Prostate gland (tissue), 2 donors: ENCODE measurements around the gene SMIM12.

Experiments
- CTCF ChIP-seq, 4 experiments: fragments of 200-600 bp in 2 of 4; fragments of 450-650 bp in 2 of 4; sonication (generic) in 2 of 4; IDR thresholded peaks; 1 replicate in 3 of 4; 2 replicates in 1 of 4; pipeline ENCODE4 v1.5.1; 2016 to 2019; ENCODE audit warnings: antibody characterized with exemption in 4 of 4, mild to moderate bottlenecking in 2 of 4, moderate library complexity in 2 of 4
- POLR2A ChIP-seq: fragments of 450-650 bp; IDR thresholded peaks from one replicate; pipeline ENCODE4 v1.6.1; 2016; ENCODE audit warnings: antibody characterized with exemption, mild to moderate bottlenecking
- POLR2AphosphoS5 ChIP-seq: sonication (generic); formaldehyde crosslinking; IDR thresholded peaks from one replicate; pipeline ENCODE4 v1.6.1; 2017; ENCODE audit warnings: antibody characterized with exemption

- no peak for TF ChIP-seq CTCF (IDR thresholded peaks at IDR 0.05)
- no peak for TF ChIP-seq POLR2AphosphoS5
- no peak for TF ChIP-seq POLR2A
Measured at GRCh38 chr1:34869760-34870159, 10.2 kb upstream of the SMIM12 start.
